ENCODE data around the gene SNED1.
A peak's percentile ranks its signal among the peaks of the same experiment; 100 is the strongest.
"Not testable (repeated sequence)": the region's sequence is repeated elsewhere in the genome, so short reads cannot be mapped to it uniquely, and the experiment has no call there.

Gene SNED1

DNA sequence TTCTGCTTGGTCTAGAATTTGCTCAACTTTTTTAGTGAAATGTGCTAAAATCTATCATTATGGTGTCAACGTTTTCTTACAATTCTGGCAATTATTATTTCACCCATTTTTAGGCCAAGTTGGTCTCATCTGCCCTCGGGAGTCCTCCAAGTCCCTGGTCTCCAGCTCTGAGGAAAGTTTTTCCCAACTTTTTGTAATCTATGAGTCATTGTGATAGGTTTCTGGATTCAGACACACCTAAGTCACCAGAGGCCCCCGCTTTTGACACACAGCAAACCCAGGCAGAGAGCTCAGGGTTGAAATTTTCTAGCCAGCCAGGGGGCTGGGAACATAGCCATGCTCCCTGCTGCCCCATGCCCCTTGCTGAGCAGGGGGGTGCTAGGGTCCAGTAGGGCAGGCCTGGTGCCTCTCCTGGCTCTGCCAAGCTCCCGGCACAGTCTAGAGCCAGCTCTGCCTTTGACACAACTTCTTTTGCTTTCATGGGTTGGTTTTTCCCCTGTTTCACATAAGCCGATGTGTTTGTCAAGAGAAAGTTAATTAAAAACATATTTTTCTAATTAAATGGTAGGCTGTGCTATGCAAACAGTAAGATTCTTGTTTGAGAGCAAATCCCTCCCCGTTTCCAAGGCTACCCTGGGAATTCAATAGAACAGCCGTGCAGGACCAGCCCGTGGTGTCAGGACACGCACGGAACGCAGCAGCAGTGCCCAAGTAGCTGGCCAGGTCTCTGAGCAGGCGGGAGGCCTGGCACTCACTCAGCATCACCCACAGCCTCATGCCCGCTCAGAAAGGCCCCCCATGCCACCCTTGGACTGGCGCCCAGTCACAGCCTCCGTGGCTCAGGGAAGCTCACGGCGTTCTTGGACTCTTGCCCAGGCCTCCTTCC, 25.5 kb upstream of the SNED1 start:
- no peak for DNase-seq

DNA sequence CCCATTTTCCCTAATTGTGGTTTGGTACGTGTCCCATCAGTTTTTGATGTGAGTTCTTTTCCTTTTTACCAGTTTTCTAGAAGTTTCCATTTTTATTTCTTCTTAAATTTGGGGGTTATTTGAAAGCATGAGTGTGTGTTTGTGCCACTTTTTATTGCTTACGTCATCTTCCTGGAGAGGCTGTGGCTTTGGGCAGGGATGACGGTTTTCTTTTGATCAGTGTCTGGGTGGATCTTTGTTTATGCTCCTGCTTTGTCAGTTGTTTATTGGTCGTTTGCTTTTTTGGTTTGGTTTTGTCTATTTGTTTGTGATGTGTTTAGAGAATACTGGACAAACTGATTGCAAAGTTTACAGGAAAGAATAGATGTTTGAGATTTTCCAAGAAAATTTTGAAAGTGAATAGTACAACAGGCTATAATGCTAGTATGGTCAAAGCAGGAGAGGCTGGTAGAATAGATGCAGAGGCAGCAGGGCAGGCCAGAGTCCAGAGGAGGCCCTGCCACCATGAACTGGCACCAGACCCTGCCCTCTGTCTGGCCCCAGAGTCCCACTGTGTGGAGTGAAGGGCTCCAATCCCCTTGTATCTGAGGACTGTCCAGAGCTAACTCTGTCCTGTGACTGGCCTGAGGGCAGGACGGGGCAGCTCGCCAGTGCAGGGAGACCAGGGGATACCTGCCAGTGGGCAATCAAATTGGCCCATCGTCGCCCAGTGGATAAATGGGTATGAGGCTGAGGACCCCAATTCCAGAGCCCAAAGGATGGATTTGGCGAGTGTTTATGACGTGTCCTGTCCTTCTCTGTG, 23.4 kb upstream of the SNED1 start:
- DNase-seq = no peak

DNA sequence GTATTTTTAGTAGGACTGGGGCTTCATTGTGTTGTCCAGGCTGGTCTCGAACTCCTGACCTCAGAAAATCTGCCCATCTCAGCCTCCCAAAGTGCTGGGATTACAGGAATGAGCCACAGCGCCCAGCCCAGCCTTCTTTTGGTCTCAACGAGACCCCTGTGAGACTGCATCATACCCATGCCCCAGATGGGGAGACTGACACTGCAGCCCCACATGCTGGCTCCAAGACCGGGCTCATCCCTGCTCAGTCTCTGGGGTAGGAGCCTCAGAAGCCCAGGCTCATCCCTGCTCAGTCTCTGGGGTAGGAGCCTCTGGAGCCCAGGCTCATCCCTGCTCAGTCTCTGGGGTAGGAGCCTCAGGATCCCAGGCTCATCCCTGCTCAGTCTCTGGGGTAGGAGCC, 22.5 kb upstream of the SNED1 start:
- not testable (repeated sequence) for DNase-seq

DNA sequence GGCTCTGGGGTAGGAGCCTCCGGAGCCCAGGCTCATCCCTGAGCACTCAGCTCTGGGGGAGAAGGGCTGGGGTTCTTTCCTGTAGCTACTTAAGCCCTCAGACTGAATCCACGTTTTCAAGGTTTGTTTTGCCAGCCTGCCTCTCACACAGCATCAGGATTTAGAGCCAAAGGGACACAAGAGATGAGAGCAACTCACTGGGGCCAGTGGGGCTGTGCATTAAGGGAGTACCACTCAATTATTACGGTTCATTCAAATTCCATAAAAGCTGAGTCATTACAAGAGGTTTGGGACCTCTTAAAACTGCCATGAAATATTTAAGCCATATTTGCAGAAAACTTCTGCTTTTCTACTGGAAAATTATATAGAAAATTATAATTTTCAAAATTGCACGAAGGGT, 17.1 kb upstream of the SNED1 start:
- no peak for DNase-seq

DNA sequence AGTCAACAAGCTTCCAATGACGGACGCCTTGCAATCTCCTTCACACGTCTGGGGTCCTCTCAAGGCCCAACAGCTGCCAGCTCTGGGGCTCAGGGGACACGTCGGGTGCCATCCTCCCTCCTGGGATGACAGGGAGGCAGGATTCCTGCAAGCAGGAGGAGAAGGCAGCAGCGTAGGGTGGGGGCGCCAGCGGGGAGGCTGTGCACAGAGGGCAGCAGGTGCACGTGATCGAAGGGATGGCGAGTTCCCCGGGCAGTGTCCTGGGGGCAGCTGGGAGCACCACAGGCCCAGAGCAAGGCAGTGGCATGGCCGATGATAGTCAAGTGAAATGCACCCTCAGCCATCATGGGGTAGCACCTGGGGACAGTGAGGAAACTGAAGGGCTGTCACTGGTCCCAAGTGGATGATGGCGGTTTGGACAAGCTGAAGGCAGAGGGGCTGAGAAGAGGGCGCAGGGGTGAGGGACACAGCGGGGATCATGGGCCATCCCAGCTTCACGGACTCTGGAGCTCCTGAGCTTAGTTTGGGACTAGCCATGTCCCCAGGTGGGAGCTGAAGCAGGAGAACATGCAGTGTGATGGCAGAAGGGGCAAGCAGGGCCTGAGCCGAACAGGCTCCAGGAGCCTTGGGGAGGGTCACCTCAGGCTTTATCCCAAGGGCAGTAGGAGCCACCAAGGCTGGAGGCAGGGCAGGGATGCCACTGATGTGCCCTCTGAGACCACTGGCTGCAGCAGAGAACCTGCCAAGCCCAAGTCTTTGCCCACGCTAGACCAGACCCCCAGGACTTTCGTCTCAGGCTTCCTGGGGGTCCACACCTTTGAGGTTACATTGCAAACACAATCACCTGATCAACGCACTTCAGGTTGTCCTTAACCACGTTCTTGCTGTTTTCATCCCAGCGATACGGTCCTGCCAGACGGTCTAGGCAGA, 16.3 kb upstream of the SNED1 start:
- no peak for DNase-seq

- DNase-seq = no peak
Measured at GRCh38 chr2:240982821-240983281, 15.6 kb upstream of the SNED1 start.

DNA sequence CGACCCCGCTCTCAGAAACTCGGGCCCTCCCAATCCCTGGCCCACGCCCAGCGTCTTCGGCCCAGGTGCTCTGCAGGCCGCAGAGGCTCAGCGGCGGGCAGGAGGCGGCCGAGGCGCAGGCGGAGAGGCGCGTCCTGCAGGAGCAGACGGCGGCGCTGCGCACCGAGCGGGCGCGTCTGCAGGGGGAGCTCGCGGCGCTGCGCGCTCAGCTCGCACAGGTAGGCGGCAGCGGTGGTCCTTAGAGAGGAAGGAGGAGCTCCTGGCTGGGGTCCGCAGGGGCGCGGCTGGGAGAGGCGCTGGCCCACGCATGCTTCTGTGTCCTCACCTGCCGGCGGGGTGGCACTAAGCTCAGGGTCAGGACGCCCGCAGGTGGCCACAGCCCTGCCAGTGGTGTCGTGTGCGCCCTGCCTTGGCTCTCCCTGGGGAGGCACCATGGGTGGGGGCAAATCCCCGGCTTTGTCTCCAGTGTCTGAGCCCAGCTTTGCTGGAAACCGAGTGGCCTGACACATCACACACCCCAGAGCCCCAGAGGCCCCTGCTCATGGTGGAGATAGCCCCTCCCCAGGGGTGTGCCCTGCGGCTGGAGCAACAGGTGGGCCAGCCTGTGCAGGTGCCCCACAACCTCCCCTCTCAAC, 14.9 kb upstream of the SNED1 start:
- DNase-seq = peak; percentile 23

GRCh38 chr2:240983996-240984498, 14.4 kb upstream of the SNED1 start:
- no peak for DNase-seq

DNA sequence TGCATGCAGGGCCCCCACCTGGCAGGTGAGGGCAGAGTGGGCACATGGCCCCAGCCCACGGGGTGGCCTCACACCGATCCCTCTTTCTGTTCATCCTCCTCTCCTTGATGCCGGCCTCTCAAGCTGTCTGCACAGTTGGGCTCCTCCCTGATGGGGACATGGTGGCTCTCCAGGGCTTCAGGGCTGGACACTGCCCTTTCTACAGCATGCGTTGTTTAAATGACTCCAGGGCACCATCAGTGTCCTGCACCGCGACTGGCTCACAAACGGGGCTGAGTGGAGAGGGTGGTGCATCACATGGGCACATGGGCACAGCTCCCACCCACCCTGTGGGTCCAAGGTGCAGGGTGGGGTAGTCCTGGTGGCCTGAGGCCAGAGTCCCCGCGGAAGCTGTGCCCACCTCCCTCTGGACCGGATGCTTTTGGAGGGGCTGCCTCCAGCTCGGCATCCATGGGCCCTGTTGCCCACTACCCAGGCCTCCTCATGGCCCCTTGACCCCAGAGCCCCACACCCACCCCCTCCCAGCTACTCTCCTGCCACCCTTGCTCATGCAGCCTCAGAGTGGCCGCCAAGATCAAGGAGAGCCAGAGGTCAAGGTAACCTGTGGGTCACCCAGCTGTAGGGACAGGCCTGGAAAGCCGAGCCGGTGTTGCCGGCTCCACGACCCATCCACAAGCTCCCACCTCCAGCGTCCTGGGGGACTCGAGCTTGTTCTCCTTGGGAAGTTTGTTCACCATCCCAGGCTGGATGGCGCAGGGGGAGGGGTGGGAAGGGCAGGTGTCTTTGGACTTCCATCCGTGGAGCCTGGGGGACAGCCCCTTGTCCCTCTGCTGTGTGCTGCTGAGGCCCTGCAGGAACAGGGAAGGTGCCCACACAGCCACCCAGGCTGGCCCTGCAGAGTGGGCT, 12.3 kb upstream of the SNED1 start:
- no peak for DNase-seq

GRCh38 chr2:240986787-240987411, 11.5 kb upstream of the SNED1 start:
- DNase-seq = no peak

DNA sequence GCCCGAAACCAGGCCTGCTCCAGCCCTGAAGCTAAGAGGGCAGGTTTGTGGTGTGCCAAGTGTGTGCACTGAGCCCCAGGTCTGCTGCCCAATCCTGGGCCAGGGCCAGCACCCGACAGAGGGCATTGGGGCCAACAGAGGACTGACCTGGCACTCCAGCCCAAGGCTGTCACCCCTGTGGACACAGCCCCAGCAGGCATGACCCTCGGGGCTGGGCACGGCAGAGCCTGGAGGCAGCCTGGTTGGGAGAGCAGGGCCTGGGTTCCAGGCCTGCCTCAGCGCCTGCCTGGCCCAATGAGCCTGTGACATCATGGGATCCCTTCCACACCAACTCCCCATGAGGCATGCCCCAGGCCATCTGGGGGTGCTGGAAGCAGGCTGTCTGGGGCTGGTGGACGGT, 10.8 kb upstream of the SNED1 start:
- no peak for DNase-seq

GRCh38 chr2:240988146-240988545, 10.3 kb upstream of the SNED1 start:
- DNase-seq = no peak

GRCh38 chr2:240988571-240989271, 9.7 kb upstream of the SNED1 start:
- DNase-seq = no peak

DNA sequence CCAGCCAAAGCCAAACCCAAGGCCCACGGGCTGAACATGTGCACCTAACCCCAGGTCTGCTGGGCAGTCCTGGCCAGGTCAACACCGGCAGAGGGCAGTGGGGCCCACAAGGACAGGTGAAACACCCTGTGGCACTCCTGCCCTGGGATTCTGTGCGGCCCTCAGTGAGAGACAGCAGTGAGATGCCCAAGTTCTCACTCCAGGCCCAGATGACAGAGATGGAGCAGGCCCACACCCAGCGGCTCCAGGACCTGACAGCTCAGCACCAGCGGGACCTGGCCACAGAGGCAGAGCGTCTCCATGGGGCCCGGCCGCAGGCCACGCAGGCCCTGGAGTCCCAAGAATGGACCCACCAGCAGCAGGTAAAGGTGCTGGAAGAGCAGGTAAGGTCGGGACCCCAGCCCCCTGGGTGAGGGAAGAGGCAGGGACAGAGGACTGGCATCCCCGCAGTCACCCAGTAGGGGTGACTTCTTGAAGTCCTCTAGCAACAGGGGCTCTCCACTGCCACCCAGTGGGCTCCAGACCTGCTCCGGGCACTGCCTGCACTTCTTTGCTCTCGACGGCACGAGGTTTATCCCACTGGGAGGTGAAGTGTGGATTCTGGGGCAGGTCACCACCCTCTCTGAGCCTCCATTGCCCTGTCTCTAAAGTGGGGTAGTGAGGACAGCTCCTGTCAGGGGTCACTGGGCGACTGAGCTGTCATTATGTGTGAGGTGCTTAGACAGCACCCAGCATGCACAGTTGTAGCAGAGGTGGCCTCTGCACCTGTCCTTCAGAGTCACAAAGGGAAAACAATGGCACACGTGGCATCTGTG, 8.8 kb upstream of the SNED1 start:
- no peak for DNase-seq

- no peak for DNase-seq
Measured at GRCh38 chr2:240990266-240990529, 8.2 kb upstream of the SNED1 start.

GRCh38 chr2:240990726-240991377, 7.6 kb upstream of the SNED1 start:
- no peak for DNase-seq

- no peak for DNase-seq
Measured at GRCh38 chr2:240991378-240992263, 6.8 kb upstream of the SNED1 start.
